ENCODE measurements around the gene USP27X. TPM values are rescaled to one million over a fixed set of nuclear protein-coding genes. Genes with fewer than 3 reads are reported as not detected.
A peak's percentile ranks its signal among the peaks of the same experiment; 100 is the strongest.

The USP27X gene
- total RNA-seq, 1 donor from 2014 or later, result 16.7 TPM

DNA sequence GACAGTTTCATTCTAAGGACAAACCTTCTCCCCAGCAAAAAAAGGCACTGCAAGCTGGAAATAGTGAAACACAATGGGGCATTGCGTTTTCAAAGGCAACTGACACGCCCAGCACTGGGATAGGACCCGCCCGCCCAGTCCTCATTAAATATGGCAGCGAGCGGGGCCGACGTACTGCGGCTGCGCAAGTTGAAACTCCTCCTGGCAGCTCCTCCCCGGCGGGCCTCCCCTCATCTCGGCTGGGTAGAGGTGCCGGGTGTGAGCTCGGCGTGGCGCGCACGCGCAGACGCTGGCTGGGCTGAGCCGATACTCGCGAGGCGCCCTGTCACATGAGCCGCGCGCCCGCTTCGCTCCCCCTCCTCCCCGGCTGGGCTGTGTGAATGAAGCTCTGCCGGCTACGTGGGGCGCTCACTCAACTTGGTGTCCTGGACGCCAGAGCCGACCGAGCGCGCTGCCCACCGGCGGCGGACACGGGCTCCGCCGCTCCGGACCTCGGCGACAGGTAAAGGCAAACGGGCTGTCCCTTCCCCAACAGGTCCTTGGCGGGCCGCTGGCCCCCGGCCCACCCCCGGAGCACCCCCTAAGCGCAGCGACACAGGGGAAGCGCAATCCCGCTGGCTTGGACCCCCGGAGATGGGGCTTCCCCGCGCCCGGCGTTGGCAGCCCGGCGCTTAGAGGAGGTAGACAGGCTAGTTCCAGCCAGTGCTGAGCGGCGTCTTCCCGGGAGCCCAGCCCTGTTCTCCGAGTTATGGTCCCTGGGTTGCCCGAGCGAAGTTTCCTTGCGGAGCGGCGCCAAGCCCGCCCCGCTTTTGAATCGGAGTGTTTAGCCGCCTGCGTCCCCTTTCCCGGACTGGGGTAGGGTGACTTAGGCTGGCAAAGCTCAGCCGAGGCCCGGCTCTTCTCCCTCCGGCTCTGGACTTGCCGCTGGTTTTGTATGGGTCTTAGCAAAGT is 43.3 kb downstream of the USP27X start, which contains the start of gene CLCN5:
Gene CLCN5 (plus strand): TSS at position 306 of the 951 bp plus-strand sequence. CDS start 2,703 bp downstream, outside the sequence.
- no peaks in the 10 kb centered on the region for H3K36me3 Mint-ChIP-seq
- peak within 1 kb of the TSS; percentile 89 for H3K27ac Mint-ChIP-seq
- H3K27me3 Mint-ChIP-seq (ENCODE audit: low read depth), result no peaks in the 10 kb centered on the region
- peak; percentile 89 to 95 for DNase-seq (ENCODE audit: low spot score in 2 of 2, unreplicated experiment in 2 of 2)
- H3K9me3 Mint-ChIP-seq, result peaks cover 5% of the 10 kb centered on the region
- peaks cover 69% of the 10 kb centered on the region for H3K4me1 Mint-ChIP-seq
- TF ChIP-seq, protein P1, sequence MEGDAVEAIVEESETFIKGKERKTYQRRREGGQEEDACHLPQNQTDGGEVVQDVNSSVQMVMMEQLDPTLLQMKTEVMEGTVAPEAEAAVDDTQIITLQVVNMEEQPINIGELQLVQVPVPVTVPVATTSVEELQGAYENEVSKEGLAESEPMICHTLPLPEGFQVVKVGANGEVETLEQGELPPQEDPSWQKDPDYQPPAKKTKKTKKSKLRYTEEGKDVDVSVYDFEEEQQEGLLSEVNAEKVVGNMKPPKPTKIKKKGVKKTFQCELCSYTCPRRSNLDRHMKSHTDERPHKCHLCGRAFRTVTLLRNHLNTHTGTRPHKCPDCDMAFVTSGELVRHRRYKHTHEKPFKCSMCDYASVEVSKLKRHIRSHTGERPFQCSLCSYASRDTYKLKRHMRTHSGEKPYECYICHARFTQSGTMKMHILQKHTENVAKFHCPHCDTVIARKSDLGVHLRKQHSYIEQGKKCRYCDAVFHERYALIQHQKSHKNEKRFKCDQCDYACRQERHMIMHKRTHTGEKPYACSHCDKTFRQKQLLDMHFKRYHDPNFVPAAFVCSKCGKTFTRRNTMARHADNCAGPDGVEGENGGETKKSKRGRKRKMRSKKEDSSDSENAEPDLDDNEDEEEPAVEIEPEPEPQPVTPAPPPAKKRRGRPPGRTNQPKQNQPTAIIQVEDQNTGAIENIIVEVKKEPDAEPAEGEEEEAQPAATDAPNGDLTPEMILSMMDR (IDR thresholded peaks at IDR 0.05; ENCODE audit: unreplicated experiment), result no peak
- H3K4me3 Mint-ChIP-seq, result peak within 1 kb of the TSS; percentile 71

DNA sequence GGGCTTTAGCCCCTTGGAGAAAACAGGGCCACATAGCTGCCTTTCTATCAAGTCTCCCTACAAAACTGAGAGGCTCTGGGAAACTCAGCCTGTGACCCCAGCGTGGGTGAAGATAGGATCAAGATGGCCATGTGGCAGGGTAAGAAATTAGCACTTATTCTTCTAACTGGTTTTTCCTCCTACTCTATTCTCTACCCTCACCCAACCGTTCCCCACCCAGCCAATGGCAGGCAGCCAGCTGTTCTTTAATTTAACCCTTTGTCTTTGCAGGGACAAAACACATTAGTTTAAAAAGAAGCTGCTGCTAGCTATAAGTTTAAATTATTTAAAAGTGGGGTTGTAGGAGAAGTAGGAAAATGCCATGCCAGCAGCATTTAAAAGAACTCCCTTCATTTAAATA is 45.9 kb downstream of the USP27X start:
- H3K27ac Mint-ChIP-seq, result peak overlapping the region; percentile 89
- H3K36me3 Mint-ChIP-seq, result peaks cover 4% of the 10 kb centered on the region
- H3K4me1 Mint-ChIP-seq, result peaks cover 59% of the 10 kb centered on the region
- H3K9me3 Mint-ChIP-seq, result peaks cover 5% of the 10 kb centered on the region
- DNase-seq (ENCODE audit: low spot score in 2 of 2, unreplicated experiment in 2 of 2), result no peak
- TF ChIP-seq, protein P1 (IDR thresholded peaks at IDR 0.05; ENCODE audit: unreplicated experiment), result no peak
- no peaks in the 10 kb centered on the region for H3K27me3 Mint-ChIP-seq (ENCODE audit: low read depth)
- peak overlapping the region; percentile 71 for H3K4me3 Mint-ChIP-seq

DNA sequence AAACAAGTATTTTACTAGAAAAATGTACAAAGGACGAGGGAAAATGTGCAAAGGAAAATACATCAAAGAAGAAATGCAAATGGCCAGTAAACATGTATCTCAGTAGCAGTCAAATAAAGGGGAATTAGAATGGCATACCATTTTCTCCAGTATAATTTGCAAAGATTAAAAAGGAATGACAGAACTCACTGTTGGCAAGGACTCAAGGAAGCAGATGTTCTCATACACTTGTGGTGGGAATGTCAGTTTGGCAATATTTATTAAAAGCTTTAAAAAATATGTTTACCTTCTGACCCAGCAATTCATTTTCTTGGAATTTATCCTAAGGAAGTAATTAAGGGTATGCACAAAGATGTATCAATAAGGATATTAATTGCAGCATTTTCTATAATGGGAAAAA is 50.8 kb downstream of the USP27X start:
- TF ChIP-seq, protein P1 (IDR thresholded peaks at IDR 0.05; ENCODE audit: unreplicated experiment), result no peak
- H3K36me3 Mint-ChIP-seq, result peaks cover 8% of the 10 kb centered on the region
- no peak overlapping the region for H3K4me3 Mint-ChIP-seq
- no peaks in the 10 kb centered on the region for H3K27me3 Mint-ChIP-seq (ENCODE audit: low read depth)
- peaks cover 30% of the 10 kb centered on the region for H3K4me1 Mint-ChIP-seq
- H3K27ac Mint-ChIP-seq, result no peak overlapping the region
- H3K9me3 Mint-ChIP-seq, result peaks cover 5% of the 10 kb centered on the region
- no peak for DNase-seq (ENCODE audit: low spot score in 2 of 2, unreplicated experiment in 2 of 2)

Other genes starting within 250 kb of the USP27X start
- not detected in 3 replicates for gene PAGE1, start 183.5 kb upstream of the USP27X start, total RNA-seq
- gene PAGE4, start 50.2 kb upstream of the USP27X start, total RNA-seq, result 0.60 to 0.67 TPM in 2 of 3 replicates, not detected in the other
- gene CLCN5, start 43.1 kb downstream of the USP27X start, total RNA-seq, result 52.0 to 54.7 TPM (median 53.0 TPM) in 3 replicates